Central memory CD4-positive, alpha-beta T cell (primary cell): ENCODE results near the gene PPFIA4.

Experiments
- DNase-seq: peaks from one replicate; pipeline ENCODE4 v3.0.0; 2022

PPFIA4 gene

DNA sequence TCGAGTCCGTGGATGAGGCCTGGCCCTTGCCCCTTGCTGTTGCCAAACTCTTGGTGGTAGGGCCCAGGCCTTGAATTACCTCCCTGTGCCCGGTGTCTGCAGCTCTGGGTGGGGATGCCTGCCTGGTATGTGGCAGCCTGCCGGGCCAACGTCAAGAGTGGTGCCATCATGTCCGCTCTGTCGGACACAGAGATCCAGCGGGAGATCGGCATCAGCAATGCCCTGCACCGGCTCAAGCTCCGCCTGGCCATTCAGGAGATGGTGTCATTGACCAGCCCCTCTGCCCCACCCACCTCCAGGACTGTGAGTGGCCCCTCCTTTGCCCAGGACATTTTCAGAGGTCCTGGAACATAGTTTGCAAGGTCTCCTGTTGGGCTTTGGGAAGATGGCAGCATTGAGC is 33.8 kb downstream of the PPFIA4 start:
- DNase-seq = no peak

DNA sequence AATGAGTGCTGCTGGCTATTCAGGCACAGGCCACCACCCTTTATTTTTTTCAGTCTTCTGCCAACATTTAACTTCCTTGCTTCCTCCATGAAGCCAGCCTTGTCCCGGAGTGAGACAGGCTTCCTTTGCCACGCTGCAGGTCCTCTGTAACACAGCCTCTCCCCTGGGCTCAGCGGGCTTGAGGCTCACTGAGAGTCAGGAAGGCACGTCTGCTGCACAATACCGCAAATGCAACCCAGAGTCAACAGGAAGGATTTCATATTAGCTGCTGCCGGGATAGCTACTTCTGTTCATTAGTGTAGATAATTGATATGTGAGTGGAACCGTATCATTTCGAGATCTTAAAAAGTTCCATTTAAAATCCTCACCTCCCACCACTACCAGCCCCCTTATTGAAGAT is 37.0 kb downstream of the PPFIA4 start:
- DNase-seq = no peak

GRCh38 chr1:203065191-203065590 is 38.9 kb downstream of the PPFIA4 start:
- no peak for DNase-seq

GRCh38 chr1:203065986-203066385 is 39.7 kb downstream of the PPFIA4 start:
- no peak for DNase-seq

DNA sequence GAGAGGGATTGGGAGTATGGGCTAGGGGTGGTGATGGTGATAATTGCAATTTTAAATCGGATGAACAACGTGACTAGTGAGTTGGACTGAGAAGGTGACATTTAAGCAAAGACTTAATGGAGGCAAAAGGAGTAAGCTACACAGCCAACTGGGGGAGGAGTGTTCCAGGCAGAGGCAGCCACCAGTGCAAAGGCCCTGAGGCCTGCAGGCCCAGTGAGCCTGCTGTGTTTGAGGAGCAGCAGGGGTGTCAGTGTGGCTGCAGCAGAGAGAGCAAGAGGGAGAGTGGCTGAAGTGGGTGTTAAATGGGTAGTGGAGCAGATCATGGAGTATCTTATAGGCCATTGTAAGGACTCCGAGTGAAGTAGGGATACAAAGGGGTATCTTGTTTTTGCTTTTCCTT is 40.7 kb downstream of the PPFIA4 start:
- DNase-seq = no peak

GRCh38 chr1:203069030-203069747 is 42.9 kb downstream of the PPFIA4 start:
- no peak for DNase-seq

- no peak for DNase-seq
These were observed 45.8 kb downstream of the PPFIA4 start for GRCh38 chr1:203072002-203072602.

DNA sequence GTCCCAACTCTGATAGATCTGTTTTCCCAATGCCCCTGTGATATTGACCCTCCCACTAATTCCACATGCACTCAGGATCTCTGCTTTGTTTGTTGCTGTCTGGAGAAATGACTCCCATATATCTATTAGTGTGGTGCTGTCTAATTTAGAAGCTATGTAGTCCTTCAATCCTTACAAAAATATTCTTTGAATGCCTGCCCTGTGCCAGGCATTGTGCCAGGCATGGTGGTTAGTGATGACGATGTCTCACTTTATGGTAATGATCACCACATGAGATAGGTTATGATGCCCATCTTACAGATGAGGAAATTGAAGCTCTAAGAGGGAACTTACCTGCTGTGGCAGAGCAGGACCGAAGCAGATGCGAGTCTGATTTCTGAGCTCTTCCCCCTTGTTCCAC is 46.6 kb downstream of the PPFIA4 start:
- no peak for DNase-seq

DNA sequence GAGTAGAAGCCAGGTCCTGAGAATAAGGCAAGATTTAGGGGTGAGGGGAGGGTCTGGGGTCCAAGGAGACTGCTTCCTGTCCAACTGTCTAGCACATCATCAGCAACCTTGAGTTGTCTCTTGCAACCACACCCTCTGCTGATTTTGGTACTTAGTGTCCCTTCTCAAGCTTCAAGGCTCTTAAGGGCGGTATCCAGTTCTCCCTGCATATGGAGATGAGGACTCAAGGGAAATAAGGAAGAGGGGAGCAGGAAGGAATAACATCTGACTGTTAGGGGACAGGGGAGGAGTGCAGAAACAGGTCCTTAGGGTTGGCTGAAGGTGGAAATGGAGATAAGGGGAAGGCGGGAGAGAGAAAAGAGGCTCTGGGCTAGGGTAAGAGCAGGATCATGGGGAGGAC is 47.2 kb downstream of the PPFIA4 start:
- DNase-seq = no peak

DNA sequence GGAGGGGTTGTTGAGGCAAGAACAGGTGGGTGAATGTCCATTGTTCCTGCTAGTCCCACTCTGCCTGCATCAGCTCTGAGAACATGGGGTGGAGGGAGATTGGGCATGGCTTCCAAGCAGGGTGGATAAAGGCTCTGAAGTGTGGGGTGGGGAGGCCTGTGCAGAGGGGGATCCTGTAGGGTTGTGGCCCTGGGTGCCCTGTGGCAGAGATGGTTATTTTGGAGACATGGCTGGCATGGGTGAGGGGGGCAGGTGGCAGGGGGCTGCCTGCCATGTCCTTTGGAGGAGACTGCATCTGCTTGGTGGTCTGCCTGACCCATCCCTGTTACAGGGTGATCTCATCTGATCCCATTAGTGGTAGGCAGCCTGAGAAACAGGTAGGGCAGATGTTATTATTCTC is 48.3 kb downstream of the PPFIA4 start:
- no peak for DNase-seq

DNA sequence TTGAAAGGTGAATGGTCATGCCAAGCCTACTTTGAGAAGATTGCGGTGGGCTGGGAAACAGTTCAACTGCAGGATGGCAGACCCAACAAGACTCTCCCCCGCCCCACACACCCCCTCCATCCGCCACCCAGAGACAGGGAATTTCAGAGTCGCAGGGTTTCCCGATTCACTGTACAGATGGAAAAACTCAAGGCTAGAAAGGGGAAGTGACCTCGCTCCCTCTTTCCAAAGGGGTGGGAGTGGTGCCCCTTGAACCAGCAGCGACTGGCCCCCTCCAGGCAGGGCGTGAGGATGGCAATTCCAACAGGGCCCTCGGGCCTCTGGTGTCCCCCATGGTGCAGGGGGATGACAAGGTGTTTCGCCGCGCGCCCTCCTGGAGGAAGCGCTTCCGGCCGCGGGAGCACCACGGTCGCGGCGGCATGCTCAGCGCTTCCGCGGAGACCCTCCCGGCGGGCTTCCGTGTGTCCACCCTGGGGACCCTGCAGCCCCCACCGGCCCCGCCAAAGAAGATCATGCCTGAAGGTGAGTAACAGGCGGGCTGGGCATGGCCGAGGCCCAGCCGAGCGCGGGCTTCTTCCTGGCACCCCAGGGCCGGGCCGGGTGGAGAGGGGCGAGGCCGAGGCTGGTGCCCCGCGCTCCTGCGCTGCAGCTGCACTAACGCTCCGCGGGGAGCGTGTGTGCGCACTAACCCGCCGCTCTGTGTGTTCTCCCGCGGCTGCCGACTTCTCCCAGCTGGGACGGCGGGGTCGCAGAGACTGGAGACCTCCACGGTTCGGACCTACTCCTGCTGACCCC is 49.1 kb downstream of the PPFIA4 start:
- no peak for DNase-seq

GRCh38 chr1:203076031-203076511 is 49.8 kb downstream of the PPFIA4 start:
- DNase-seq = no peak

- no peak for DNase-seq
These were observed 51.1 kb downstream of the PPFIA4 start for GRCh38 chr1:203077367-203077766.

DNA sequence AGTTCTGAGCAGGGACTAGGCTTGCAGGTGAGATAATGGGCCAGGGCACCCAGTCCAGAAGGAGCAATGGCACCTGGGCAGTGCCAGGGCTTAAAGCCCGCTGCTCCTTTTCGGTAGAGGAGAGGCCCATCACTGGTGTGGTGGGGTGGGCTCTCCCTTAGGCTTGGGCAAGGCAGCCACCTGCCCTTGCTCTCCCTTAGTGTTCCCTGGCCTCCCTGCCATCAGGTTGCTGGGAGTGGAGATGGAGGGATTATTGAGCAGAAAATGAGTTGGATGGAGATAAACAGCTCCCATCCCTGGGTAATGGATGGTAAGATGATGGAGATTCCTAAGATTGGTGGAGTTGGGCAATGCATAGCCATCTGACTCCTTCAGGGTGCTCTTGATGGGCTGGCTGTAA is 51.7 kb downstream of the PPFIA4 start:
- DNase-seq = no peak

DNA sequence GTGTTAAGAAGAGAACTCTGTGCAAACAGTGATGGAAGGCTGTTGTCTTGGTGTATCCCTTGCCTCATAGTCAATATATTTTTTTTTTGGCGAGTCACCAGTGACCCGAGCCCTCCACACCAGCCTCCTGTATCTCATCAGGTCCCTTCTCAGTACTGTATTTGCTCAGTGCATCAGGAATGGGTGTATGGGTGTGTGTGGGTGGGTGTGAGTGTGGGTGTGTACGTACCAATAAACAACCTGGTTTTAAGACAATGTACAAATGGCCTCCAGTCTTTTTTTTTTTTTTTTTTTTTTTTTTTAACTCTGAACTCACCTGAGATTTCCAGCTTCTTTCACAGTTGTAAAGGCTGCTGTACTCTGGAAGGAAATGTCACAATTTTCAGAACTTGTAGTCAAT is 52.2 kb downstream of the PPFIA4 start:
- no peak for DNase-seq

- no peak for DNase-seq
These were observed 54.2 kb downstream of the PPFIA4 start for GRCh38 chr1:203080456-203080855.

- no peak for DNase-seq
These were observed 55.4 kb downstream of the PPFIA4 start for GRCh38 chr1:203081465-203082230.

GRCh38 chr1:203082231-203082505 is 55.9 kb downstream of the PPFIA4 start:
- no peak for DNase-seq

DNA sequence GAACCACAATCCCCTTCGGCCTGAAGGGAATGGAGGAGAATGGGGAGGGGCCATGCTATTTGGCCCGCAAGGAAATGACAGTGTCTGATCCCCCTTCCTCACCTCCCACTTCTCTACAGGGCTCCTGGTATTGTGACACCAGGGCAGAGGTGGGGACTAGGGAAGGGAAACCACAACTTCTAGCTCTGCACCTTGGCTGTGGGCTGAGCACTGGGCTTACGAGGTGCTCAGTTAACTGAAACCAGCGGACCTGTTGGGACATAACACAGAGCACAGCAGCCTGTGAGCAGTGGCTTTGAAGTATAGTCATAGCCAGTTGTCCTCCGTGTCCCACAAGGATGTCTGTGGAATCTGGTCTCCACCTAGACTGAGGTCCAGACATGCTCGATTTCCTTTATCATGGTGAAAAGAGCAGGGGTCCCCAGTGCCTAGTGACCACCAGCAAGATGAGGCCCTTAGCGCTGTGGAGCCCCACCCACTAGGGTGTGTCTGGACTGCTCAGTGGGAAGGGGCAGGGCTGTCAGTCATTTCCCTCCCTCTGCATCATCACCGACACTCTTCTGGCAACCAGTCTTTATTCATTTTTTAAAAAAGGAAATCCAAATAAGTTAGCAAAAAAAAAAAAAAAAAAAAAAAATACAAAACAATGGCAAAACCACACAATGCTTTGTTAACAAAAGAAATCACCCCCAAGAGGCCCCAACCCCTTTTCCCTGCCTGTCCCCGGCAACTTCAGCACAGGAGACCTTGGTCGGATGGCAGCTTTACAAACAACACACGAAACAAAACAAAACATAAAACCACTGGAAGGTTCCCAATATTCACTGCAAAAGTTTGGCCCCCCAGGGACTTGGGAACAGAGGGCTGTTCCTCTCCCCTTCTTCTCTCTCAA is 56.5 kb downstream of the PPFIA4 start:
- no peak for DNase-seq

- DNase-seq = no peak
These were observed 57.2 kb downstream of the PPFIA4 start for GRCh38 chr1:203083463-203083921.

DNA sequence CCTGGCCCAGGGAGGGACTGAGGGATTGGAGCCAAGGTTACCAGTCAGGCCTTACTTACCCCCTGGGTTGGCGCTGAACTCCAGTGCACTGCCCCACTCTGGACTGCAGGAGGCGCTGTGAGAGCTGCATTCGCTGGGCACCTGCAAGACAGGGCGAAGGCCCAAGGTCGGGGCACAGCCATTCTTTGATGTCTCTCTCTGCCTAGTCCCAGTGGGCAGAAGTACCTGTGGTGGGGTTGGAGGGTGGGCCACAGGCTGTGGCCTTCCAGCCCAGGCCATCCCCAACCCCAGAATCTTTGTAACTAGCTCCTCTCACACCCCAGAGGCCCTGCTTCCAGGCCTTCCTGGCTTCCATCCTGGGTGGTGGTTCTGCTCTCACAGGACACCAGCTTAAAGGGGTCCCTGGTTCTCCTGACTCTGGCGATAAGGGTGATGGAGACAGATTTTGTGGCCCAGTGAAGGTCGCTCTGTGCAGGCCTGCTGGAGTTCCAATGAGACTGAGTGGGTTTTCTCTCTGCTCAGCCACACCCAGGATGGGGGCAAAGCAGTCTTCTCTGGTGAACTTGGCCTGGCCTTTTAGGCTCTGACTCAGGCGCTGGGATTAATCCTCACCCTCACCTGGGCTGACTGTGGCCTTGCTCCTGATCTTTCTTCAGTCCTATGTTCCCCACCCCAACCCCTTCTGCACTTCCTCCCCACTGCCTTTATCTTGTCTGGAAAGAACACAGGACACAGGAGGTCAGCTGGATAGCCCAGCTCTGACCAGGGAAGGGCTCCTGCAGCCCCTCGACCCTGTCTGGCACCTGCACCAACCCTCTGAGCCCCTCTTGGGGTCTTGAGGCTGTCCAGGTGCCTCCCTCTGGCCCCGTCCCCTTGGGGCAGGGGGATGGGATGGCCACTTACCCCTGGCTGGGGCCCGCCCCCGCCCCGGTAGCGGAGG is 58.6 kb downstream of the PPFIA4 start:
- no peak for DNase-seq
